ENCODE data around the gene TFAP2C.
"Not testable (repeated sequence)": the region's sequence is repeated elsewhere in the genome, so short reads cannot be mapped to it uniquely, and the experiment has no call there.

Gene TFAP2C

GRCh38 chr20:56658341-56658947 lies 29.3 kb downstream of the TFAP2C start:
- H3K36me3 ChIP-seq (ENCODE audit: insufficient read depth, low read depth, low read length); H3K9me3 ChIP-seq (ENCODE audit: insufficient read depth, low read depth, low read length); H3K4me1 ChIP-seq (ENCODE audit: insufficient read depth, low read length); H3K27ac ChIP-seq (ENCODE audit: low read length); H3K4me3 ChIP-seq (ENCODE audit: low read length); H3K9ac ChIP-seq (ENCODE audit: low read depth, low read length); H3K27me3 ChIP-seq (ENCODE audit: insufficient read depth, low read length): not testable (repeated sequence)

GRCh38 chr20:56663660-56664059 lies 34.6 kb downstream of the TFAP2C start:
- Histone ChIP-seq H3K9me3 (ENCODE audit: insufficient read depth, low read depth, low read length) (no peaks in the 10 kb centered on the region), H3K4me1 (ENCODE audit: insufficient read depth, low read length) (no peaks in the 10 kb centered on the region), H3K27ac (ENCODE audit: low read length) (no peak overlapping the region), H3K36me3 (ENCODE audit: insufficient read depth, low read depth, low read length) (no peaks in the 10 kb centered on the region), H3K27me3 (ENCODE audit: insufficient read depth, low read length) (no peaks in the 10 kb centered on the region), H3K9ac (ENCODE audit: low read depth, low read length) (no peak overlapping the region), H3K4me3 (ENCODE audit: low read length) (no peak overlapping the region)

GRCh38 chr20:56664796-56665195 lies 35.7 kb downstream of the TFAP2C start:
- Histone ChIP-seq H3K4me3 (ENCODE audit: low read length) (no peak overlapping the region), H3K4me1 (ENCODE audit: insufficient read depth, low read length) (no peaks in the 10 kb centered on the region), H3K36me3 (ENCODE audit: insufficient read depth, low read depth, low read length) (no peaks in the 10 kb centered on the region), H3K27ac (ENCODE audit: low read length) (no peak overlapping the region), H3K9ac (ENCODE audit: low read depth, low read length) (no peak overlapping the region), H3K9me3 (ENCODE audit: insufficient read depth, low read depth, low read length) (no peaks in the 10 kb centered on the region), H3K27me3 (ENCODE audit: insufficient read depth, low read length) (no peaks in the 10 kb centered on the region)

- H3K9me3 ChIP-seq (ENCODE audit: insufficient read depth, low read depth, low read length) = no peaks in the 10 kb centered on the region
- H3K4me1 ChIP-seq (ENCODE audit: insufficient read depth, low read length) = no peaks in the 10 kb centered on the region
- no peak overlapping the region for H3K9ac ChIP-seq (ENCODE audit: low read depth, low read length)
- H3K27ac ChIP-seq (ENCODE audit: low read length) = no peak overlapping the region
- no peaks in the 10 kb centered on the region for H3K27me3 ChIP-seq (ENCODE audit: insufficient read depth, low read length)
- no peak overlapping the region for H3K4me3 ChIP-seq (ENCODE audit: low read length)
- H3K36me3 ChIP-seq (ENCODE audit: insufficient read depth, low read depth, low read length) = no peaks in the 10 kb centered on the region
Measured at GRCh38 chr20:56665806-56666205, 36.7 kb downstream of the TFAP2C start.

GRCh38 chr20:56673450-56673849 lies 44.3 kb downstream of the TFAP2C start:
- H3K27ac ChIP-seq (ENCODE audit: low read length) = no peak overlapping the region
- no peak overlapping the region for H3K9ac ChIP-seq (ENCODE audit: low read depth, low read length)
- no peaks in the 10 kb centered on the region for H3K36me3 ChIP-seq (ENCODE audit: insufficient read depth, low read depth, low read length)
- H3K27me3 ChIP-seq (ENCODE audit: insufficient read depth, low read length) = no peaks in the 10 kb centered on the region
- H3K9me3 ChIP-seq (ENCODE audit: insufficient read depth, low read depth, low read length) = no peaks in the 10 kb centered on the region
- no peak overlapping the region for H3K4me3 ChIP-seq (ENCODE audit: low read length)
- H3K4me1 ChIP-seq (ENCODE audit: insufficient read depth, low read length) = peaks cover 8% of the 10 kb centered on the region; the same call in 1 of the 2 replicates

GRCh38 chr20:56676001-56676400 lies 46.9 kb downstream of the TFAP2C start:
- Histone ChIP-seq H3K27me3 (ENCODE audit: insufficient read depth, low read length) (no peaks in the 10 kb centered on the region), H3K4me3 (ENCODE audit: low read length) (no peak overlapping the region), H3K4me1 (ENCODE audit: insufficient read depth, low read length) (peaks cover 8% of the 10 kb centered on the region; the same call in 1 of the 2 replicates), H3K27ac (ENCODE audit: low read length) (no peak overlapping the region), H3K9ac (ENCODE audit: low read depth, low read length) (no peak overlapping the region), H3K36me3 (ENCODE audit: insufficient read depth, low read depth, low read length) (no peaks in the 10 kb centered on the region), H3K9me3 (ENCODE audit: insufficient read depth, low read depth, low read length) (no peaks in the 10 kb centered on the region)

GRCh38 chr20:56676679-56677078 lies 47.6 kb downstream of the TFAP2C start:
- Histone ChIP-seq H3K9ac (ENCODE audit: low read depth, low read length) (no peak overlapping the region), H3K4me1 (ENCODE audit: insufficient read depth, low read length) (peaks cover 8% of the 10 kb centered on the region; the same call in 1 of the 2 replicates), H3K36me3 (ENCODE audit: insufficient read depth, low read depth, low read length) (no peaks in the 10 kb centered on the region), H3K27ac (ENCODE audit: low read length) (no peak overlapping the region), H3K27me3 (ENCODE audit: insufficient read depth, low read length) (no peaks in the 10 kb centered on the region), H3K9me3 (ENCODE audit: insufficient read depth, low read depth, low read length) (no peaks in the 10 kb centered on the region), H3K4me3 (ENCODE audit: low read length) (no peak overlapping the region)

- Histone ChIP-seq H3K27me3 (ENCODE audit: insufficient read depth, low read length) (no peaks in the 10 kb centered on the region), H3K9ac (ENCODE audit: low read depth, low read length) (no peak overlapping the region), H3K36me3 (ENCODE audit: insufficient read depth, low read depth, low read length) (no peaks in the 10 kb centered on the region), H3K9me3 (ENCODE audit: insufficient read depth, low read depth, low read length) (no peaks in the 10 kb centered on the region), H3K27ac (ENCODE audit: low read length) (no peak overlapping the region), H3K4me1 (ENCODE audit: insufficient read depth, low read length) (no peaks in the 10 kb centered on the region), H3K4me3 (ENCODE audit: low read length) (no peak overlapping the region)
Measured at GRCh38 chr20:56683077-56683865, 54.2 kb downstream of the TFAP2C start.

DNA sequence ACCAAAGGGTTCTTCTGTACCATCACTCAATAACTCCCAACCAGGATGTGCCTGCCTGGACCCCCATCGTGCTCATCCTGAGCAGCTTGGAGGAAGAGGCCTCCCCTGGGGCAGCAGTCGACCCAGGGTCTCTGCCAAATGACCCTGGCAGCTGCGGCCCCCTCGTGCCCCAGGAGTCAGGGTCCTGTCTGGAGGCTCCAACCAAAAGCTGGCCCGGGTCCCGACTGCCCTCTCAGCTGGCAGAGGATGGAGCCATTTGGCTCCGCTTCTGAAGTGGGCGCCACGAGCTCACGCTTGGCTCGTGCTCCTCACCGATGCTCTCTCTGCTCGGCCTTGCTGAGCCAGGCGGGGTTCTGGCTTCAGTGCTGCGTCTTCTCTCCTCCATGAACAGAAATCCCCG lies 56.8 kb downstream of the TFAP2C start:
- Histone ChIP-seq H3K27ac (ENCODE audit: low read length) (no peak overlapping the region), H3K9me3 (ENCODE audit: insufficient read depth, low read depth, low read length) (no peaks in the 10 kb centered on the region), H3K36me3 (ENCODE audit: insufficient read depth, low read depth, low read length) (no peaks in the 10 kb centered on the region), H3K4me3 (ENCODE audit: low read length) (no peak overlapping the region), H3K27me3 (ENCODE audit: insufficient read depth, low read length) (no peaks in the 10 kb centered on the region), H3K4me1 (ENCODE audit: insufficient read depth, low read length) (peaks cover 3% of the 10 kb centered on the region; the same call in 1 of the 2 replicates), H3K9ac (ENCODE audit: low read depth, low read length) (no peak overlapping the region)

DNA sequence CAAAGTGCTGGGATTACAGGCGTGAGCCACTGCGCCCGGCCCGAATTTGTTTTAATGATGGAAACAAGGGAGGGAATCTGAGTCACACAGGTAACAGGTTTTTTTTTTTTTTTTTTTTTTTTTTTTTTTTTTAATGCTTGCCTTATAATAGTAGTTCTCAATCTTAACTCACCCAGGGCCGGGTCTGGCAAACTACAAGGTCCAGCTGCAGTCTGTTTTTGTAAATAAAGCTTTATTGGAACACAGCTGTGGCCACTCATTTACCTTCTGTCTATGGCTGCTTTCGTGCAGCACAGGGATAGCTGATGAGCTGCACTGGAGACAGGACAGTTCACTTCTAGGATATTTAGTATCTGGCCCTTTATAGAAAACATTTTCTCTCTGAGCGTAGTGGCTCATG lies 58.0 kb downstream of the TFAP2C start:
- Histone ChIP-seq H3K9me3 (ENCODE audit: insufficient read depth, low read depth, low read length) (no peaks in the 10 kb centered on the region), H3K4me1 (ENCODE audit: insufficient read depth, low read length) (peaks cover 5% of the 10 kb centered on the region; the same call in 1 of the 2 replicates), H3K36me3 (ENCODE audit: insufficient read depth, low read depth, low read length) (no peaks in the 10 kb centered on the region), H3K27me3 (ENCODE audit: insufficient read depth, low read length) (no peaks in the 10 kb centered on the region), H3K4me3 (ENCODE audit: low read length) (no peak overlapping the region), H3K27ac (ENCODE audit: low read length) (no peak overlapping the region), H3K9ac (ENCODE audit: low read depth, low read length) (no peak overlapping the region)

- no peak overlapping the region for H3K4me3 ChIP-seq (ENCODE audit: low read length)
- H3K9me3 ChIP-seq (ENCODE audit: insufficient read depth, low read depth, low read length) = no peaks in the 10 kb centered on the region
- no peak overlapping the region for H3K9ac ChIP-seq (ENCODE audit: low read depth, low read length)
- no peaks in the 10 kb centered on the region for H3K36me3 ChIP-seq (ENCODE audit: insufficient read depth, low read depth, low read length)
- no peaks in the 10 kb centered on the region for H3K27me3 ChIP-seq (ENCODE audit: insufficient read depth, low read length)
- no peak overlapping the region for H3K27ac ChIP-seq (ENCODE audit: low read length)
- H3K4me1 ChIP-seq (ENCODE audit: insufficient read depth, low read length) = peaks cover 5% of the 10 kb centered on the region; the same call in 1 of the 2 replicates
Measured at GRCh38 chr20:56688106-56688505, 59.0 kb downstream of the TFAP2C start.
